T-cell (primary cell): ENCODE data around the gene FBXW11. TPM values are rescaled to one million over a fixed set of nuclear protein-coding genes. Genes with fewer than 3 reads are reported as not detected.

ENCODE experiments used
- ATAC-seq, 4 experiments: fragments of 200-7000 bp in 3 of 4; fragments of 150-1000 bp in 1 of 4; cut with Tn5 transposase; replicated peaks in 1 of 4; 1 replicate in 3 of 4; 2 replicates in 1 of 4; pipeline ENCODE4 v1.10.0; 2021; ENCODE audit warnings: moderate library complexity in 3 of 4, mild to moderate bottlenecking in 2 of 4, moderate number of reproducible peaks in 1 of 4
- CTCF ChIA-PET, 2 donors: fragments of 300-600 bp; sonication (Branson Sonifier 250); formaldehyde crosslinking; loops; one replicate each; lab custom pipeline; 2022; ENCODE audit warnings: antibody characterized with exemption in 2 of 2; lab: Charles Lee
- POLR2A ChIA-PET, 2 donors: fragments of 300-600 bp; sonication (Branson Sonifier 250); formaldehyde crosslinking; loops; one replicate each; lab custom pipeline; 2022; ENCODE audit warnings: antibody characterized with exemption in 2 of 2; lab: Charles Lee
- DNase-seq, 35 experiments: peaks; one replicate each; pipeline versions ENCODE4 v3.0.0 to v3.0.0-alpha.2; 2013 to 2023
- H3K27ac ChIP-seq: one replicate; pipeline ENCODE4 v1.5.1; 2013; ENCODE audit warnings: low read length
- H3K27me3 ChIP-seq, 2 experiments: replicated peaks in 1 of 2; 1 replicate in 1 of 2; 2 replicates in 1 of 2; pipeline versions ENCODE4 v1.6.1 to v1.7.0; 2013; ENCODE audit warnings: low read length in 1 of 2, mixed read lengths in 1 of 2; ENCODE audit not compliant: control insufficient read depth in 2 of 2, insufficient read depth in 2 of 2; ENCODE audit errors: extremely low read depth in 1 of 2
- H3K36me3 ChIP-seq, 2 donors: 1 replicate in 1 of 2; 2 replicates in 1 of 2; pipeline versions ENCODE4 v1.6.1 to v1.7.0; 2013; ENCODE audit warnings: low read length in 1 of 2; ENCODE audit not compliant: control insufficient read depth in 2 of 2, insufficient read depth in 1 of 2; ENCODE audit errors: extremely low read depth in 1 of 2
- H3K4me1 ChIP-seq, 2 experiments: 1 replicate in 1 of 2; 2 replicates in 1 of 2; pipeline versions ENCODE4 v1.6.1 to v1.7.0; 2013; ENCODE audit warnings: low read length in 2 of 2, mixed read lengths in 1 of 2; ENCODE audit not compliant: insufficient read depth in 2 of 2, control insufficient read depth in 1 of 2; ENCODE audit errors: extremely low read depth in 1 of 2
- H3K4me3 ChIP-seq, 2 donors: 1 replicate in 1 of 2; 2 replicates in 1 of 2; pipeline versions ENCODE4 v1.5.1 to v1.7.0; 2013; ENCODE audit warnings: mild to moderate bottlenecking in 2 of 2, low read length in 1 of 2, moderate library complexity in 1 of 2; ENCODE audit not compliant: control insufficient read depth in 1 of 2; ENCODE audit errors: extremely low read depth in 1 of 2
- H3K9me3 ChIP-seq: 2 replicates; pipeline ENCODE4 v1.7.0; 2013
- H3K27ac Mint-ChIP-seq, 2 donors: one replicate each; pipeline ENCODE4 v1.8.0; 2020 to 2021; ENCODE audit warnings: mild to moderate bottlenecking in 2 of 2, mixed read lengths in 2 of 2
- H3K27me3 Mint-ChIP-seq, 2 donors: one replicate each; pipeline ENCODE4 v1.8.0; 2021 to 2022; ENCODE audit warnings: mixed read lengths in 2 of 2
- H3K36me3 Mint-ChIP-seq: one replicate; pipeline ENCODE4 v1.8.0; 2021; ENCODE audit warnings: mixed read lengths
- H3K4me1 Mint-ChIP-seq, 3 donors: one replicate each; pipeline ENCODE4 v1.8.0; 2020 to 2022; ENCODE audit warnings: mixed read lengths in 3 of 3, mild to moderate bottlenecking in 1 of 3
- H3K4me3 Mint-ChIP-seq, 3 donors: one replicate each; pipeline ENCODE4 v1.8.0; 2020 to 2022; ENCODE audit warnings: mild to moderate bottlenecking in 3 of 3, mixed read lengths in 3 of 3, moderate library complexity in 3 of 3
- H3K9me3 Mint-ChIP-seq, 3 donors: one replicate each; pipeline ENCODE4 v1.8.0; 2020 to 2022; ENCODE audit warnings: mixed read lengths in 3 of 3
- WGBS: methylation state at CpG from one replicate; pipeline ENCODE4 v1.1.5; 2013; ENCODE audit warnings: missing lambda C conversion rate; ENCODE audit not compliant: insufficient coverage; 5-methylcytosine and 5-hydroxymethylcytosine counted together
- total RNA-seq, 35 experiments: library from RNA in 6 of 35; stranded (reverse) in 6 of 35; fragments of 120-200 nt in 1 of 35; gene quantifications; one replicate each; pipeline versions ENCODE4 v1.2.1 to v1.2.4 and lab custom pipeline; 2013 to 2026

The FBXW11 gene
- total RNA-seq, 5 donors from 2014 or later (not counting 1 experiment from before 2014, with no cell fraction given), result 33.4 to 36.6 (median 34.2) TPM

GRCh38 chr5:171997011-171997410, 9.4 kb downstream of the FBXW11 start:
- H3K9me3 Mint-ChIP-seq, result no peaks in the 10 kb centered on the region
- peaks cover 0 to 3% of the 10 kb centered on the region in 2 experiments for H3K4me1 ChIP-seq
- H3K36me3 ChIP-seq, result peaks cover 0 to 9% of the 10 kb centered on the region in 2 donors
- ChIA-PET CTCF (interaction anchor here in 1 of 2 donors (1.1 to 1.3 kb wide), 2 partner anchors 9 to 11 kb away, joined by 4 read pairs; partner anchors contain the start of gene FBXW11), POLR2A (interaction anchor here in 1 of 2 donors (1.4 kb wide), 1 partner anchor 11 kb away, joined by 3 read pairs; no protein-coding TSS in a partner anchor)
- no peak overlapping the region for H3K4me3 Mint-ChIP-seq
- no peak overlapping the region for H3K4me3 ChIP-seq
- DNase-seq (no peak), ATAC-seq (no peak)
- H3K27me3 Mint-ChIP-seq, result no peaks in the 10 kb centered on the region
- no peak overlapping the region for H3K27ac Mint-ChIP-seq
- H3K4me1 Mint-ChIP-seq, result peaks cover 59 to 77% (median 73%) of the 10 kb centered on the region in 3 donors
- no peaks in the 10 kb centered on the region for H3K27me3 ChIP-seq
- no peaks in the 10 kb centered on the region for H3K9me3 ChIP-seq
- no peak overlapping the region for H3K27ac ChIP-seq
- 100% methylated on average over 1 of the region's 3 CpGs for WGBS
- peaks cover 47% of the 10 kb centered on the region for H3K36me3 Mint-ChIP-seq

DNA sequence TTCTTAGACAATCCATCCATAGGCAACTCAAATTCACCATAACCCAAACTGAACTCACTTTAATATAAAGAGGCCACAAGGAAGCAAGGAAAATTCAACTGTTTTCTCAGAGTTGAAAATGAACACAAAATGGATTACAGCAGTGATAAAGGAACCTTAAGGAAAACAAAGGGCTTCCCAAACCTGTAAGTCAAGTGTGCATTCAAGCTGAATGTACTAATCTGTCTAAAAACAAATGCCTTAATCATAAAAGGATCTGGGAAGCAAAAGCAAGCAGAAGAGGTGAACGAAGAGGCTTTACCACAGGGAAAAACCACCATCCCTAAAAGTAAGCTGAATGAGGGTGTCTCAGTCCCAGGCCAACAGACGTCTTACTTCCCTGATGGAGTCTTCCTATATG, 13.6 kb downstream of the FBXW11 start:
- no CpG with 5 or more reads among the region's 2 CpGs for WGBS
- ATAC-seq (no peak), DNase-seq (no peak)
- Mint-ChIP-seq H3K36me3 (peaks cover 56% of the 10 kb centered on the region), H3K4me3 (no peak overlapping the region), H3K27ac (no peak overlapping the region), H3K27me3 (no peaks in the 10 kb centered on the region), H3K9me3 (no peaks in the 10 kb centered on the region), H3K4me1 (peaks cover 52 to 74% (median 66%) of the 10 kb centered on the region in 3 donors)
- H3K9me3 ChIP-seq, result no peaks in the 10 kb centered on the region
- ChIA-PET POLR2A (no interaction called here), CTCF (interaction anchor here in 1 of 2 donors (0.8 kb wide), 1 partner anchor 14 kb away, joined by 3 read pairs; the partner anchor contains the start of gene FBXW11)
- peaks cover 0 to 14% of the 10 kb centered on the region in 2 donors for H3K36me3 ChIP-seq
- no peaks in the 10 kb centered on the region for H3K27me3 ChIP-seq
- no peak overlapping the region for H3K27ac ChIP-seq
- H3K4me3 ChIP-seq, result no peak overlapping the region
- H3K4me1 ChIP-seq, result no peaks in the 10 kb centered on the region

DNA sequence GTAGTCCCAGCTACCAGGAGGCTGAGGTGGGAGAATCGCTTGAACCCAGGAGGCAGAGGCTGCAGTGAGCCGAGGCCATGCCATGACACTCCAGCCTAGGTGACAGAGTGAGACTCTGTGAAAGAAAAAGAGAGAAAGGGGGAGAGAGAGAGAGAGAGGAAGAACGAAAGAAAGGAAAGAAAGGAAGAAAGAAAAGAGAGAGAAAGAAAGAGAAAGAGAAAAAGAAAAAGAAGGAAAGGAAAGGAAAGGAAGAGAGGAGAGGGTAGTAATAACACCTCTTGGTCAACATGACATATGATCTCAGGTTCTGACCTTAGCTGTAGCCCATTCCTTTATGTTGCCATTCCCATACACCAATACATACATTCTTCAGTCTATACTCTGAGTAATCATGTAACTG, 14.1 kb downstream of the FBXW11 start:
- Histone ChIP-seq H3K4me1 (no peaks in the 10 kb centered on the region), H3K9me3 (no peaks in the 10 kb centered on the region), H3K36me3 (peaks cover 0 to 14% of the 10 kb centered on the region in 2 donors), H3K27me3 (no peaks in the 10 kb centered on the region), H3K4me3 (no peak overlapping the region), H3K27ac (no peak overlapping the region)
- WGBS, result 94% methylated on average over 2 of the region's 3 CpGs
- peaks cover 52 to 71% (median 63%) of the 10 kb centered on the region in 3 donors for H3K4me1 Mint-ChIP-seq
- H3K27ac Mint-ChIP-seq, result no peak overlapping the region
- peaks cover 57% of the 10 kb centered on the region for H3K36me3 Mint-ChIP-seq
- no peak overlapping the region for H3K4me3 Mint-ChIP-seq
- H3K27me3 Mint-ChIP-seq, result no peaks in the 10 kb centered on the region
- no peaks in the 10 kb centered on the region for H3K9me3 Mint-ChIP-seq
- POLR2A ChIA-PET, result no interaction called here
- no peak for ATAC-seq
- no peak for DNase-seq
- CTCF ChIA-PET, result no interaction called here

DNA sequence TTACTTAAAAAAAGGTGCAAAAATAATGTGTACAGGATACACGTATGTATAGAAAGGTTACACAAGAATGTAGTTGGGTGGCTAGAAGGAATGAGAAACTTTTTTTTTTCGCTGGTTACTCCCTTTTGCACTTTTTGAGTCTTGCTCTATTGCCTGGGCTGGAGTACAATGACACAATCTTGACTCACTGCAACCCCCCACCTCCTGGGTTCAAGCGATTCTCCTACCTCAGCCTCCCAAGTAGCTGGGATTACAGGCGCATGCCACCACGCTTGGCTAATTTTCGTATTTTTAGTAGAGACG, 15.8 kb downstream of the FBXW11 start:
- Mint-ChIP-seq H3K27me3 (no peaks in the 10 kb centered on the region), H3K4me1 (peaks cover 47 to 63% (median 57%) of the 10 kb centered on the region in 3 donors), H3K9me3 (no peaks in the 10 kb centered on the region), H3K27ac (no peak overlapping the region), H3K4me3 (no peak overlapping the region), H3K36me3 (peaks cover 50% of the 10 kb centered on the region)
- CTCF ChIA-PET, result no interaction called here
- H3K36me3 ChIP-seq, result peaks cover 7% of the 10 kb centered on the region in 2 donors
- peaks cover 0 to 7% of the 10 kb centered on the region in 2 experiments for H3K4me1 ChIP-seq
- no CpG with 5 or more reads among the region's 7 CpGs for WGBS
- H3K27me3 ChIP-seq, result no peaks in the 10 kb centered on the region
- POLR2A ChIA-PET, result interaction anchor here (0.6 kb wide), 2 partner anchors 278 to 941 kb away, joined by 3 read pairs; no protein-coding TSS in a partner anchor
- H3K27ac ChIP-seq, result no peak overlapping the region
- ATAC-seq, result no peak
- no peak for DNase-seq
- no peaks in the 10 kb centered on the region for H3K9me3 ChIP-seq
- H3K4me3 ChIP-seq, result no peak overlapping the region

- H3K9me3 Mint-ChIP-seq, result no peaks in the 10 kb centered on the region
- Histone ChIP-seq H3K36me3 (peaks cover 7% of the 10 kb centered on the region in 2 donors), H3K27ac (no peak overlapping the region), H3K27me3 (no peaks in the 10 kb centered on the region), H3K4me3 (no peak overlapping the region), H3K4me1 (peaks cover 0 to 12% of the 10 kb centered on the region in 2 experiments), H3K9me3 (no peaks in the 10 kb centered on the region)
- peaks cover 48% of the 10 kb centered on the region for H3K36me3 Mint-ChIP-seq
- peaks cover 50 to 63% (median 57%) of the 10 kb centered on the region in 3 donors for H3K4me1 Mint-ChIP-seq
- peak overlapping the region in 1 of 2 donors; percentile 25 for H3K27ac Mint-ChIP-seq
- no peaks in the 10 kb centered on the region for H3K27me3 Mint-ChIP-seq
- no peak for ATAC-seq
- ChIA-PET CTCF (interaction anchor here in 1 of 2 donors (0.7 kb wide), 1 partner anchor 17 kb away, joined by 3 read pairs; no protein-coding TSS in a partner anchor), POLR2A (interaction anchor here in 1 of 2 donors (0.6 kb wide), 1 partner anchor 278 kb away, joined by 3 read pairs; no protein-coding TSS in a partner anchor)
- DNase-seq, result no peak
- H3K4me3 Mint-ChIP-seq, result no peak overlapping the region
Measured at GRCh38 chr5:171989946-171990712, 16.3 kb downstream of the FBXW11 start.

DNA sequence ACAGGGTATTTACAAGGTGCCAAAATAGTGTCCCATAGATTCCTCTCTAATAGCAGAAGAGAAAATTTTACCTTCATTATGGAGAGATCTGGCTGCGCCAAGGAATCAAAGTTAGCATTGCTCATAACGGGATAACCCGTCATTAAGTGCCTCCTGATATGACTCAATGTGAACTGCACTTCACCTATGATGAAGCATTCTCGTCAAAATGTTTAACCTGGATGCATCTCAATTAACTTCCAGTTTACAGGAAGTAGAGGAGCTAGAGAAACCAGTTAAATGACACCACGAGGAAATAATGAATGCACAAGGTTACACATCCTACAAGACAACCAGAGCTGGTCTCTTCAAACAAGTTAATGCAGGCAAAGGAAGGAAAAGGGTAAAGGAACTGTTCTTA, 17.2 kb downstream of the FBXW11 start:
- Histone ChIP-seq H3K27ac (no peak overlapping the region), H3K4me1 (peaks cover 0 to 13% of the 10 kb centered on the region in 2 experiments), H3K36me3 (peaks cover 4 to 7% of the 10 kb centered on the region in 2 donors), H3K27me3 (no peaks in the 10 kb centered on the region), H3K9me3 (no peaks in the 10 kb centered on the region), H3K4me3 (no peak overlapping the region)
- ChIA-PET CTCF (interaction anchor here in 1 of 2 donors (0.7 kb wide), 1 partner anchor 18 kb away, joined by 3 read pairs; no protein-coding TSS in a partner anchor), POLR2A (no interaction called here)
- Mint-ChIP-seq H3K27me3 (no peaks in the 10 kb centered on the region), H3K27ac (peak overlapping the region in 1 of 2 donors; percentile 9), H3K9me3 (no peaks in the 10 kb centered on the region), H3K4me1 (peaks cover 59 to 63% (median 59%) of the 10 kb centered on the region in 3 donors), H3K4me3 (no peak overlapping the region), H3K36me3 (peaks cover 47% of the 10 kb centered on the region)
- ATAC-seq, result no peak
- DNase-seq, result no peak
- WGBS, result no CpG with 5 or more reads among the region's 5 CpGs
